ENCODE results near the gene MDH1B. TPM values are rescaled to one million over a fixed set of nuclear protein-coding genes. Genes with fewer than 3 reads are reported as not detected.
"Not testable (repeated sequence)": the region's sequence is repeated elsewhere in the genome, so short reads cannot be mapped to it uniquely, and the experiment has no call there.

MDH1B gene
- total RNA-seq, 2 experiments from 2014 or later, result 0.55 to 0.57 TPM

DNA sequence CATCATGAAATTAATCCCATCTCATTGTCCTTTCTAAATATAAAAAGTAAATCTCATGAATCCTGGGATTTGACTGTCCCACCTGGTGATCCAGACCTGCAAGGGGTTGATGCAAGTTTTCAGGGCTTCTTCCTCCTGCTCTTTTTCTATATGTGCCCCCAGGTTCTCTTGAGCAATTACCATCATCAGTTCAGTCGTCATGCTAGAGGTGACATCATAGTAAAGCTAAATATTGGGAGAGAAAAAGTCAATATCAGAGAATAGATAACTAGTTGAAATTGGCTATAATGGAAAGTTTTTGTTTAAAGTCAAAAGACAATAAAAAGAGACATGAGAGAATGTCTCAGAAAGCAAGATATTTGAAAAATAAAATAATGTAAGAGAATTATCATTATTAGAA, 8.3 kb downstream of the MDH1B start:
- ChIA-PET CTCF (interaction anchor here (1.1 kb wide), 1 partner anchor 25 kb away, joined by 3 read pairs; no protein-coding TSS in a partner anchor), POLR2A (no interaction called here)
- Mint-ChIP-seq H3K27me3 (ENCODE audit: low read depth) (peaks cover 21% of the 10 kb centered on the region), H3K4me1 (ENCODE audit: low read depth) (no peaks in the 10 kb centered on the region), H3K4me3 (no peak overlapping the region), H3K9me3 (ENCODE audit: insufficient read depth) (no peaks in the 10 kb centered on the region), H3K27ac (no peak overlapping the region), H3K36me3 (ENCODE audit: low read depth) (no peaks in the 10 kb centered on the region)
- DNase-seq, result no peak
- ATAC-seq, result no peak

DNA sequence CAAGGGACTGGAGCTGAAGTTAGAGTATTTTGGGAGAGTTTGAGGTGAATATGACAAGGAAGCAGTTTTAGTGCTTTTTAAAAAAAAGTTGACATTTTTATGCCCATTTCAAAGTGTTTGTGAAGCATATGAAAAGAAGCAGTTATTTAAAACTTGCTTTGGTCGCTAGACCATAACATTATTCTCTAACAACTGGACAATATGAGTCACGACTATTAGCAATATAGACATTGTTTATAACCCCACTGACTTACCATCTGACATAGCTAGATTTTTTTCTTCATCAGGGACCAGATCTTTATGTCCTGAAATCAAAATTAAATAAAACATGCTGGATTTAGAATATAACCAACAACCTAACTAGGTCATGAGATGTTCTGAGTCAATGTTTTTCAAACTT, 24.3 kb downstream of the MDH1B start:
- Mint-ChIP-seq H3K4me3 (no peak overlapping the region), H3K9me3 (ENCODE audit: insufficient read depth) (no peaks in the 10 kb centered on the region), H3K27ac (no peak overlapping the region), H3K27me3 (ENCODE audit: low read depth) (peaks cover 4% of the 10 kb centered on the region), H3K4me1 (ENCODE audit: low read depth) (no peaks in the 10 kb centered on the region), H3K36me3 (ENCODE audit: low read depth) (no peaks in the 10 kb centered on the region)
- ATAC-seq (no peak), DNase-seq (no peak)
- CTCF ChIA-PET, result no interaction called here
- POLR2A ChIA-PET, result no interaction called here

- Mint-ChIP-seq H3K27me3 (ENCODE audit: low read depth) (peaks cover 4% of the 10 kb centered on the region), H3K27ac (no peak overlapping the region), H3K4me3 (no peak overlapping the region), H3K36me3 (ENCODE audit: low read depth) (no peaks in the 10 kb centered on the region), H3K9me3 (ENCODE audit: insufficient read depth) (no peaks in the 10 kb centered on the region), H3K4me1 (ENCODE audit: low read depth) (no peaks in the 10 kb centered on the region)
- ChIA-PET CTCF (no interaction called here), POLR2A (no interaction called here)
- ATAC-seq (no peak), DNase-seq (no peak)
Measured at GRCh38 chr2:206739271-206739670, 25.9 kb downstream of the MDH1B start.

- Mint-ChIP-seq H3K27ac (no peak overlapping the region), H3K36me3 (ENCODE audit: low read depth) (no peaks in the 10 kb centered on the region), H3K27me3 (ENCODE audit: low read depth) (peaks cover 3% of the 10 kb centered on the region), H3K4me3 (no peak overlapping the region), H3K9me3 (ENCODE audit: insufficient read depth) (no peaks in the 10 kb centered on the region), H3K4me1 (ENCODE audit: low read depth) (no peaks in the 10 kb centered on the region)
- ATAC-seq (no peak), DNase-seq (no peak)
- ChIA-PET POLR2A (no interaction called here), CTCF (no interaction called here)
Measured at GRCh38 chr2:206736935-206737334, 28.2 kb downstream of the MDH1B start.

- Mint-ChIP-seq H3K4me3 (no peak overlapping the region), H3K27ac (no peak overlapping the region), H3K36me3 (ENCODE audit: low read depth) (no peaks in the 10 kb centered on the region), H3K27me3 (ENCODE audit: low read depth) (peaks cover 11% of the 10 kb centered on the region), H3K9me3 (ENCODE audit: insufficient read depth) (no peaks in the 10 kb centered on the region), H3K4me1 (ENCODE audit: low read depth) (no peaks in the 10 kb centered on the region)
- DNase-seq (no peak), ATAC-seq (no peak)
- CTCF ChIA-PET, result no interaction called here
- POLR2A ChIA-PET, result no interaction called here
Measured at GRCh38 chr2:206733341-206733740, 31.8 kb downstream of the MDH1B start.

DNA sequence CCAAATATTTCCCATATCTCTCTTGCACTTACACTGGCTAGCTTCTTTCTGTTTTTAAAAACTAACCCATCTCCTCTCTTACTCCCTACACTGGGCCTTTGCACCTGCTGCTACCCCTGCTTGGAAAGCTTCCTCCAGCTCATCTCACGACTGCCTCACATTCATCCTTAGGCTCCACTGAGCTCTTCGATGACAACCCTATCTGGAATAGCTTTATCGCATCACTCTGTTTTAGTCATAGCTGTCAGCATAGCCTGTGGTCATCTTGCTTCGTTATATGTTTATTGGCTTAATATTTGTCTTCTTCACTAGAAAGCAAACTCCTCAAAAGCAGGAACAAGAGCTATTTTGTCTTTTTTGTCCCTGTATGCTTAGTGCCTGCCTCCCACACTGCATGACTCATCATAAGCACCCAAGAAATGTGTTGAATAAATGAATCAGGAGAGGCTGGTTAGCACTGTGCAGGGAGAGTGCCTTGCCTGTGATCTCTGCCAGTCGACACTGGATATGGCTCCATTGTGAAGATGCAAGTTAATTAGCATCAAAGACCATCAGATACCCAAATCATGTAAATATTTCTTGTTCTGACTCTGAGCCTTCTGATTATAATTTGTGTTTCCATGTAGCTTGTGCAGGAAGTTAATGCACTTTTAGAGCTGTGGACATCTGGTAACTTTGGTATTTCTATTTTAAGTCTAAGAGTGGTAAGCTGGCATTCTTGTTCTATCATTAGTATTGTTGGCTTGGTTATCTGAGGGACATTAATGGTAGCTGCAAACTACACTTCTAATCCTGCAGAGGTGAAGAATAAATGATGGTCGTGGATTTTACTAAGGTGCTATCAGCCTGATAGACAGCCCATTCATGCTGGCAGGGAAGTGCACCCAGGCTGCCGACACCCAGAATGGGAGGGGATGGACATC, 36.6 kb downstream of the MDH1B start:
- Mint-ChIP-seq H3K4me3 (no peak overlapping the region), H3K9me3 (ENCODE audit: insufficient read depth) (no peaks in the 10 kb centered on the region), H3K27me3 (ENCODE audit: low read depth) (peaks cover 23% of the 10 kb centered on the region), H3K4me1 (ENCODE audit: low read depth) (no peaks in the 10 kb centered on the region), H3K36me3 (ENCODE audit: low read depth) (no peaks in the 10 kb centered on the region), H3K27ac (no peak overlapping the region)
- ChIA-PET CTCF (no interaction called here), POLR2A (no interaction called here)
- no peak for ATAC-seq
- no peak for DNase-seq

GRCh38 chr2:206727287-206727686, 37.8 kb downstream of the MDH1B start:
- no peak overlapping the region for H3K4me3 Mint-ChIP-seq
- no peak for ATAC-seq
- H3K4me1 Mint-ChIP-seq (ENCODE audit: low read depth), result no peaks in the 10 kb centered on the region
- POLR2A ChIA-PET, result no interaction called here
- H3K27me3 Mint-ChIP-seq (ENCODE audit: low read depth), result peaks cover 25% of the 10 kb centered on the region
- no peak overlapping the region for H3K27ac Mint-ChIP-seq
- DNase-seq, result no peak
- H3K9me3 Mint-ChIP-seq (ENCODE audit: insufficient read depth), result no peaks in the 10 kb centered on the region
- no peaks in the 10 kb centered on the region for H3K36me3 Mint-ChIP-seq (ENCODE audit: low read depth)
- CTCF ChIA-PET, result no interaction called here

DNA sequence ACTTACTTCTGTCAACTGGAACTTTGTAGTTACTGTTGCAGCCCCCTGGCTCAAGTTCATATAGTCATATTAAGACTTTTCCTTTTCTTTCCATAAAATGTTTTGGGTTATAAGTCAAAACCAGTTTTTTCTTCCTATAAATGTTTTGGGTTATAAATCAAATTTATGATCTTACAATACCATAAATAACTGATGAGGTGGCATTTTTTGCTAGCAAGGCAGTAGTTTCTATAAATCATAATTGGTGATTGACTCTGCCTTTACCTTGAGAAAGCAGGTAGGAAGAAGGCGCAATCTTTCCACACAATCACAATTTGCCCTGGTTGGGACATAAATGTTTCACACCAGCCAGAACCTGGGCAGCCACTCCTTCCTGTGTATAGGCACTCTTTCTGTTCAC, 41.8 kb downstream of the MDH1B start:
- ChIA-PET CTCF (no interaction called here), POLR2A (no interaction called here)
- no peak for ATAC-seq
- Mint-ChIP-seq H3K4me1 (ENCODE audit: low read depth) (no peaks in the 10 kb centered on the region), H3K27me3 (ENCODE audit: low read depth) (peaks cover 26% of the 10 kb centered on the region), H3K27ac (no peak overlapping the region), H3K9me3 (ENCODE audit: insufficient read depth) (no peaks in the 10 kb centered on the region), H3K4me3 (no peak overlapping the region), H3K36me3 (ENCODE audit: low read depth) (no peaks in the 10 kb centered on the region)
- DNase-seq, result no peak

GRCh38 chr2:206721256-206721920, 43.7 kb downstream of the MDH1B start:
- POLR2A ChIA-PET, result no interaction called here
- Mint-ChIP-seq H3K27ac (no peak overlapping the region), H3K36me3 (ENCODE audit: low read depth) (no peaks in the 10 kb centered on the region), H3K9me3 (ENCODE audit: insufficient read depth) (no peaks in the 10 kb centered on the region), H3K27me3 (ENCODE audit: low read depth) (peaks cover 23% of the 10 kb centered on the region), H3K4me1 (ENCODE audit: low read depth) (no peaks in the 10 kb centered on the region), H3K4me3 (no peak overlapping the region)
- DNase-seq, result no peak
- ATAC-seq, result no peak
- CTCF ChIA-PET, result no interaction called here

DNA sequence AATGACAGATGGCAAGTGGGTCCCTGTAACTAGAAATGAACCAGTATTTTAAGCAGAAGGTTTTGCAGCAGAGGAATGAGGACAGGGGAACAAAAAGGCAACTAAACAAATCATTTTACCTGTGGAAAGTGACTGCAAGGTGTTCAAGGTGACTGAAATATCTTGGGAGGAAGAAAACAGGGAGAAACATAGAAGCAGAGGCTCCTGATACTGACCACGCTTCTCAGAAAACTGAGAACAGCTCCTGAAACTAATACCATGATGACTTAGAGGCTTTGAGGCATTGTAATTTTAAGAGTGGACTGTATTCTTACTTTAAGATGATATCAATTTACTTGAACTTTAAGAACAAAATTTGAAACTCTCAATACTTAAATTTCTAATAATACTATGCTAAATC, 46.8 kb downstream of the MDH1B start, which contains the start of gene DYTN:
DYTN (minus strand) TSS at position 101 of the 400 bp plus-strand sequence. CDS start 117 bp downstream, outside the sequence.
- no peaks in the 10 kb centered on the region for H3K4me1 Mint-ChIP-seq (ENCODE audit: low read depth)
- no peak for DNase-seq
- no peak within 1 kb of the TSS for H3K27ac Mint-ChIP-seq
- ChIA-PET CTCF (no interaction called here), POLR2A (no interaction called here)
- H3K4me3 Mint-ChIP-seq, result no peak within 1 kb of the TSS
- peaks cover 14% of the 10 kb centered on the region for H3K27me3 Mint-ChIP-seq (ENCODE audit: low read depth)
- H3K9me3 Mint-ChIP-seq (ENCODE audit: insufficient read depth), result no peaks in the 10 kb centered on the region
- no peaks in the 10 kb centered on the region for H3K36me3 Mint-ChIP-seq (ENCODE audit: low read depth)
- no peak for ATAC-seq

- Mint-ChIP-seq H3K4me3 (no peak overlapping the region), H3K36me3 (ENCODE audit: low read depth) (no peaks in the 10 kb centered on the region), H3K27me3 (ENCODE audit: low read depth) (peaks cover 10% of the 10 kb centered on the region), H3K27ac (no peak overlapping the region), H3K9me3 (ENCODE audit: insufficient read depth) (no peaks in the 10 kb centered on the region), H3K4me1 (ENCODE audit: low read depth) (no peaks in the 10 kb centered on the region)
- DNase-seq, result no peak
- ChIA-PET CTCF (no interaction called here), POLR2A (no interaction called here)
- ATAC-seq, result no peak
Measured at GRCh38 chr2:206716623-206717022, 48.5 kb downstream of the MDH1B start.

DNA sequence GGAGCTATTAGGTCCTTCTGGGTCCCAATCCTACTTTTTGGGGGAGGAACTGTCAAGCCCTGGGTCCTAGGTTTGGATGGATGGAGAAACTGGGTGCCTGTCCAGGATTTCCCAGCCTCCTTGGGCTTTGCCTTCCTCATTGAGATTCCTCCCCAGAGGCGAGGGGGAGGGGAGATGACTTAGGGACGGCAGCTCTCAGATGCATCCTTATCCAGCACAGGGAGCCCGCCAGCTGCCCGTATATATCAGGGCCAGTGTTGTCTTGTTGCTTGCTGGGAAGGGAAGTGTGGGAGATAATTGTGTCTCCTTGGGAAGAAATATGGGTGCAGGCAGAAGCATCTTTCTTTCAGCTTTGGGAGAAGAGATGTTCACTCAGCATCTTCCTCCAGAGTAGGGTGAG, 49.9 kb downstream of the MDH1B start:
- DNase-seq; H3K27ac Mint-ChIP-seq; H3K9me3 Mint-ChIP-seq (ENCODE audit: insufficient read depth); ATAC-seq; H3K36me3 Mint-ChIP-seq (ENCODE audit: low read depth); CTCF ChIA-PET; POLR2A ChIA-PET; H3K4me3 Mint-ChIP-seq; H3K4me1 Mint-ChIP-seq (ENCODE audit: low read depth); H3K27me3 Mint-ChIP-seq (ENCODE audit: low read depth): not testable (repeated sequence)

All from activated CD8-positive, alpha-beta T cell treated with anti-CD3 and anti-CD28 coated beads, Interleukin-2, amount 10 ng/mL, durations not matched to agents 7 days and 5 days (primary cell).